Measurements from ENCODE around the gene SYNPO2L.
"Not testable (repeated sequence)": the region's sequence is repeated elsewhere in the genome, so short reads cannot be mapped to it uniquely, and the experiment has no call there.

SYNPO2L gene

GRCh38 chr10:73617143-73617542 lies 38.7 kb downstream of the SYNPO2L start:
- DNase-seq (ENCODE audit: low spot score): not testable (repeated sequence)

GRCh38 chr10:73614720-73615119 lies 41.1 kb downstream of the SYNPO2L start:
- DNase-seq (ENCODE audit: low spot score): no peak

GRCh38 chr10:73609116-73609515 lies 46.7 kb downstream of the SYNPO2L start:
- DNase-seq (ENCODE audit: low spot score): no peak

- DNase-seq (ENCODE audit: low spot score): no peak
These were observed 54.3 kb downstream of the SYNPO2L start for GRCh38 chr10:73601486-73601921.

- DNase-seq (ENCODE audit: low spot score): no peak
These were observed 58.5 kb downstream of the SYNPO2L start for GRCh38 chr10:73597346-73597745.
